Measurements from ENCODE around the gene SPANXB1.
"Not testable (repeated sequence)": the region's sequence is repeated elsewhere in the genome, so short reads cannot be mapped to it uniquely, and the experiment has no call there.

Gene SPANXB1, protein sequence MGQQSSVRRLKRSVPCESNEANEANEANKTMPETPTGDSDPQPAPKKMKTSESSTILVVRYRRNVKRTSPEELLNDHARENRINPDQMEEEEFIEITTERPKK

DNA sequence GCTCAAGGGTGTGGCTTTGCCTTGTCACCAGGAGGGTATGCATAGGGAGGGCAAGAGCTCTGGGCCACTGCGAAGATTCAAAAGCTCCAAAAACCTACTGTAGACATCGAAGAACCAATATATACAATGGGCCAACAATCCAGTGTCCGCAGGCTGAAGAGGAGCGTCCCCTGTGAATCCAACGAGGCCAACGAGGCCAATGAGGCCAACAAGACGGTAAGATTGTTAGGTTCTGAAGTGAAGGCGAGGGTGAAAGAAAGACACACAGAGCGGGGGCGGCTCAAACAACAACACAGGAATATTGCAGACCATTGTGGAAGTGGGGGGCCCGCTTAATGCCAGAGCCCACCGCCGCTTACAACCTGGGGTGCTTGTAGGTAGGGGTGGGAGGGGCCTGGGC lies at the start of gene SPANXB1:
Gene SPANXB1, plus strand, starts transcription at position 27 of the 400 bp plus-strand sequence. Its CDS starts 100 bp downstream, at position 127.
- not testable (repeated sequence) for DNase-seq

GRCh38 chrX:140967036-140967435 lies 35.4 kb upstream of the SPANXB1 start:
- DNase-seq: no peak

- DNase-seq: no peak
Observed at GRCh38 chrX:140971099-140971795, 31.1 kb upstream of the SPANXB1 start.

GRCh38 chrX:140975472-140975871 lies 26.9 kb upstream of the SPANXB1 start:
- DNase-seq: no peak

- DNase-seq: no peak
Observed at GRCh38 chrX:140980271-140980670, 22.1 kb upstream of the SPANXB1 start.

DNA sequence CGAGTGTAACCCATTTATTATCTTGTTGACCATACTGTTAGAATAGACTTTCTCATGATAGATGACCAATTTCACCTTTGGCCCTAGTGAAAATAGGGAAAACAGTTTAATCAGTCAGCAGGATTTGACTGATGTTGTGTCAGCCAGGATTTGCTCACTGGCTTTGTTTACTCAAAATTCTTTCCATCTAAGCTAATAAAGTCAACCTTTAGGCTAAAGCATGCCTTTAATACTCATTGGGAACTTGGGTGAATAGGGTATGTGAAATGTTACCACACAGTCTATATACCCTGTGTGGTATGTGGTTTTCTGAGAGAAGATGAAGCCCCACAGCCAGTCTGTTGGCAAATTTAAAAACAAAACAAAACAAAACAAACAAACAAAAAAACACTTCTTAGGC lies 18.7 kb upstream of the SPANXB1 start:
- no peak for DNase-seq

DNA sequence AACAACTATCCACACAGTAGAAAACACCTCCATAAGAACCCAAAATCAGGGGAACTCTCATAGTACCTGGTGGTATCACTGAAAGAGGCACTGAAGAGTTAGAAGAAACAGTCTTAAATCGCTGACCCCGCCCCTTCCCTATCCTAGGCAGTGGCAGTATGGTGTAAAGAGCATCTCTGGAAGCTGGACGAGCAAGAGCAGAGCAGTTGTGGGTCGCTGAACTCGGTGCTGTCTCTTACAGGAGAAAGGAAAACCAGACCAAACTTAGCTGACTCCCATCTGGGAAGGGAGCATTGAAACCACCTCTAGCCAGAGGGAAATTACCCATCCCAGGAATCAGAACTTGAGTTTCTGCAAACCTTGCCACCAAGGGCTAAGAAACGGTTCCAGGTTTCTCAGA lies 2.8 kb downstream of the SPANXB1 start:
- not testable (repeated sequence) for DNase-seq

GRCh38 chrX:141044246-141044645 lies 41.9 kb downstream of the SPANXB1 start:
- DNase-seq: not testable (repeated sequence)

GRCh38 chrX:141049878-141050277 lies 47.5 kb downstream of the SPANXB1 start:
- not testable (repeated sequence) for DNase-seq

DNA sequence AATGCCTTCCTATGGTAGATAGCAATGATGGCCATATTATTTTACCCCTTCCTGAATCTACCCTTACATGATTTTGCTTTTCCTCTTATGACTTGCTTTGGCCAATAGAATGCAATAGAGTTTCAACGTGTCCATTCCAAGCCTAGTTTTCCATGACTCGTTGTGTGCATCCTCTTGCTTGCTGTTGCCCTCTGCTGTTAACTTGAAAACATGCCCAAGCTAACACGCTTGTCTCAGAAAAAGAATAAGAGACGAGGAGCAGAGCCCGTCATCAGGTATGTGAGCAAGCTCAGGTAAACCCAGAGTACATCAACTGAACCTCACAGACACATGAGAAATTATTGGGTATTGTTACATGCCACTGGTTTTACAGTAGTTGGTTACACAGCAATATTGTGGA lies 49.7 kb downstream of the SPANXB1 start:
- not testable (repeated sequence) for DNase-seq

Data from activated CD4-positive, alpha-beta T cell treated with anti-CD3 and anti-CD28 coated beads for 1 hour (primary cell).